AG04450 (cell line): ENCODE data around the gene PPP1R37. TPM values are rescaled to one million over a fixed set of nuclear protein-coding genes. Genes with fewer than 3 reads are reported as not detected.

Experiments
- CTCF ChIA-PET: fragments of 300-600, 350-600 bp; formaldehyde crosslinking; extraction: SDS; loops from one replicate; lab custom pipeline; 2022; ENCODE audit warnings: antibody characterized with exemption, inconsistent platforms; lab: Charles Lee
- POLR2A ChIA-PET: fragments of 350-600 bp; formaldehyde crosslinking; extraction: SDS; loops from one replicate; lab custom pipeline; 2021; ENCODE audit warnings: antibody characterized with exemption, inconsistent platforms; lab: Yijun Ruan, JAX
- DNase-seq: peaks from one replicate; pipeline ENCODE4 v3.0.0-alpha.2; 2011; ENCODE audit warnings: low read depth, low spot score
- H3K27ac ChIP-seq: one replicate; pipeline ENCODE4 v1.5.1; 2012; ENCODE audit warnings: low read depth, low read length, control low read depth
- H3K27me3 ChIP-seq: one replicate; pipeline ENCODE4 v1.6.0; 2012; ENCODE audit warnings: low read length; ENCODE audit not compliant: control insufficient read depth, insufficient read depth
- H3K4me3 ChIP-seq: 2 replicates; pipeline ENCODE4 v1.5.1; 2011; ENCODE audit warnings: mild to moderate bottlenecking, low read depth, low read length, control low read depth
- H3K9me3 ChIP-seq: 2 replicates; pipeline ENCODE4 v1.5.1; 2012; ENCODE audit warnings: low read length; ENCODE audit not compliant: control insufficient read depth, insufficient read depth
- polyA plus RNA-seq: library from polyadenylated mRNA; depleted of rRNA; stranded (reverse); fragments of >200 nt; gene quantifications from 2 replicates; pipeline ENCODE4 v1.2.3, GENCODE V29; 2011
- TF ChIP-seq, protein P1 (sequence below): IDR thresholded peaks from 2 replicates; pipeline ENCODE4 v1.5.1; 2011; ENCODE audit warnings: low read depth, low read length, control low read depth, inconsistent platforms

Gene PPP1R37
- polyA plus RNA-seq, 1 experiment, result 8.6 TPM

GRCh38 chr19:45128146-45128545, 35.2 kb downstream of the PPP1R37 start:
- POLR2A ChIA-PET, result interaction anchor here (0.6 kb wide), 1 partner anchor 69 kb away, joined by 4 read pairs; no protein-coding TSS in a partner anchor

DNA sequence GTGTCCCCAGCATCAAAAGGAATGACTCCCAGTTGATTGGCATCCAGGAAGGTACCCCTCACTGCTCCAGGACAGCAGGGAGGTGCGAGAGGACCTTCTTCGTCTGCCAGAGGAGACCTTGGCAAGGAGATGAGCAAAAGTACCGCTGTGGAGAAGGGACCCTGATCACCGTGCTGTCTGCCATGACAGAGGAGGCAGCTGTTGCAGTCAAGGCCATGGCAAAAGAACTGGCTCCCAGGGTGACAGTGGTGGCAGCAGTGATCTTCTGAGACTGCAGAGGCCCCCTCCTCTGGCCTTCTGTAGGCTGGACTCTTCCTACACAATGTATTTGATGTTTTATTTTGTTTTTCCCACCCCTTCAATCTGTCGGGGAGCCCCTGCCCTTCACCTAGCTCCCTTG, 35.8 kb downstream of the PPP1R37 start:
- CTCF ChIA-PET, result no interaction called here

More at GRCh38 chr19:45128146-45128545, 35.2 kb downstream of the PPP1R37 start:
- TF ChIP-seq, protein P1, sequence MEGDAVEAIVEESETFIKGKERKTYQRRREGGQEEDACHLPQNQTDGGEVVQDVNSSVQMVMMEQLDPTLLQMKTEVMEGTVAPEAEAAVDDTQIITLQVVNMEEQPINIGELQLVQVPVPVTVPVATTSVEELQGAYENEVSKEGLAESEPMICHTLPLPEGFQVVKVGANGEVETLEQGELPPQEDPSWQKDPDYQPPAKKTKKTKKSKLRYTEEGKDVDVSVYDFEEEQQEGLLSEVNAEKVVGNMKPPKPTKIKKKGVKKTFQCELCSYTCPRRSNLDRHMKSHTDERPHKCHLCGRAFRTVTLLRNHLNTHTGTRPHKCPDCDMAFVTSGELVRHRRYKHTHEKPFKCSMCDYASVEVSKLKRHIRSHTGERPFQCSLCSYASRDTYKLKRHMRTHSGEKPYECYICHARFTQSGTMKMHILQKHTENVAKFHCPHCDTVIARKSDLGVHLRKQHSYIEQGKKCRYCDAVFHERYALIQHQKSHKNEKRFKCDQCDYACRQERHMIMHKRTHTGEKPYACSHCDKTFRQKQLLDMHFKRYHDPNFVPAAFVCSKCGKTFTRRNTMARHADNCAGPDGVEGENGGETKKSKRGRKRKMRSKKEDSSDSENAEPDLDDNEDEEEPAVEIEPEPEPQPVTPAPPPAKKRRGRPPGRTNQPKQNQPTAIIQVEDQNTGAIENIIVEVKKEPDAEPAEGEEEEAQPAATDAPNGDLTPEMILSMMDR, result no peak
- Histone ChIP-seq H3K27me3 (no peaks in the 10 kb centered on the region), H3K4me3 (no peak overlapping the region), H3K27ac (no peak overlapping the region), H3K9me3 (no peaks in the 10 kb centered on the region; the same call in 1 of the 2 replicates)
- CTCF ChIA-PET, result interaction anchor here (0.6 kb wide), 1 partner anchor 18 kb away, joined by 5 read pairs; no protein-coding TSS in a partner anchor
- no peak for DNase-seq

DNA sequence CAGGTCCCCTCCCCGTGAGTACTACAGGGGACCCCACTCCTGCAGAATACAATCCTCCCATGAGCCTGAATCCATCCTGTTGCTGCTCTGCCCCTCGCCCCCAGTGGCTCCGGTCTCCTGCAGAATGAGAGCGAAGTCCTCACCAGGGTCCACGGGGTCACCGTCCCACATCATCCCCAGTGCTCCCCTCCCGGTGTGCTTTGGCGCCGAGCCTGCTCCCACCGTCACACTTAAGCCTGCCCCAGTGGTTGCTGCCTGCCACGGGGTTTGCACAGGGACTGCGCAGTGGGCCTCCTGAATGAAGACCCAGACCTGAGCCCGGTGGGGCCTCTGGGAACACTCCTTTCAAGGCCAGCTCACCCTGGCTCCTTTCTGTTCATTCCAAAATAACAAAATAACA, 37.3 kb downstream of the PPP1R37 start:
- no peaks in the 10 kb centered on the region for H3K27me3 ChIP-seq
- no peaks in the 10 kb centered on the region; the same call in 1 of the 2 replicates for H3K9me3 ChIP-seq
- TF ChIP-seq, protein P1, result no peak
- no peak overlapping the region for H3K4me3 ChIP-seq
- H3K27ac ChIP-seq, result no peak overlapping the region
- DNase-seq, result no peak
- ChIA-PET POLR2A (no interaction called here), CTCF (no interaction called here)

More for the DNA sequence above, 35.8 kb downstream of the PPP1R37 start:
- no peak for DNase-seq
- Histone ChIP-seq H3K4me3 (no peak overlapping the region), H3K27ac (no peak overlapping the region), H3K9me3 (no peaks in the 10 kb centered on the region; the same call in 1 of the 2 replicates), H3K27me3 (no peaks in the 10 kb centered on the region)
- TF ChIP-seq, protein P1, result no peak
- POLR2A ChIA-PET, result no interaction called here

DNA sequence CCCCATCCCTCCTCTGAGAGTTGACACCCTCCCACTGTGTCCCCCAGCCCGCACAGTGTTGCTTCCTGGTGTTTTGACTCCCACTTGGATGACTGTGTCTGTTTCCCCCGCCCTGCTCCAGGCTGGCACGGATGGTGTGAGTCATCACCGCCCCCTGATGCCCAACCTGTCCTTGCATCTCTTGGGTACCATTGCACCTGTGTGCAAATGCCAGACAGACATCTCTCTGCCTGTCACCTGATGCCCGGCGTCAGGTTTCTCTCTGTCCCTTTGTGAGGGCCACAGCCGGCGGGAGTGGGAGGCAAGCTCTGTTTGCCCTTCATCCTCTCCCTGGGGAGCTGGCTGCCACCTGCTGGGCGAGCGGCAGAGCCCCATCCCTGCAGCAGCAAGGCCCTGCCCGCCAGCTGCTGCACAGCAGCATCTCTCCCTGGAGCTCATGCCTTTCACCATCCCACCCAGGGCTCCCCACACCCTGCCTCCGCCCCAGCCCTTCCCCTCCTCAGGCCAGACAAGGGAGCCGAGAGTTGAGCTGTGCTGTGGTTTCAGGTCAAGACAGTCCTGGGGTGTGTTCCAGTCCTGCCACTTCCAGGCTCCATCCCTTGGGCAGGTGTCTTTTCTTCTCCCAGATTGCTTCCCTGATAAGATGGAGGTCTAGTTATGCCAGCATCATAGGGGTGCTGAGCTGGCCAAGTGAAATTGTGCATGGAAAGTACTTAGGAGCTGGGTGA, 38.1 kb downstream of the PPP1R37 start:
- POLR2A ChIA-PET, result interaction anchor here (0.8 kb wide), 1 partner anchor 39 kb away, joined by 3 read pairs; no protein-coding TSS in a partner anchor
- DNase-seq, result no peak
- Histone ChIP-seq H3K27ac (no peak overlapping the region), H3K27me3 (no peaks in the 10 kb centered on the region), H3K9me3 (no peaks in the 10 kb centered on the region; the same call in 1 of the 2 replicates), H3K4me3 (no peak overlapping the region)
- TF ChIP-seq, protein P1, result peak; percentile 34; the same call in 1 of the 2 replicates
- CTCF ChIA-PET, result interaction anchor here (0.8 kb wide), 1 partner anchor 39 kb away, joined by 3 read pairs; no protein-coding TSS in a partner anchor

- Histone ChIP-seq H3K4me3 (no peak overlapping the region), H3K27ac (no peak overlapping the region), H3K27me3 (no peaks in the 10 kb centered on the region), H3K9me3 (no peaks in the 10 kb centered on the region)
- no peak for DNase-seq
- ChIA-PET POLR2A (no interaction called here), CTCF (interaction anchor here (1.0 kb wide), 1 partner anchor 8 kb away, joined by 4 read pairs; no protein-coding TSS in a partner anchor)
- TF ChIP-seq, protein P1, result no peak
These were observed 40.7 kb downstream of the PPP1R37 start for GRCh38 chr19:45133661-45134060.
